Thyroid gland (tissue), 4 donors: ENCODE results near the gene GSG1L.

Experiments
- POLR2A ChIP-seq, 2 donors: fragments of 450-650 bp; IDR thresholded peaks; one replicate each; pipeline ENCODE4 v1.6.1; 2017; ENCODE audit warnings: antibody characterized with exemption in 2 of 2, mild to moderate bottlenecking in 2 of 2, moderate library complexity in 1 of 2
- TF ChIP-seq, protein P1 (sequence below), 6 experiments: fragments of 200-600 bp in 3 of 6; fragments of 450-650 bp in 3 of 6; sonication (generic) in 3 of 6; IDR thresholded peaks; one replicate each; pipeline ENCODE4 v1.5.1; 2016 to 2019; ENCODE audit warnings: antibody characterized with exemption in 6 of 6, mild to moderate bottlenecking in 2 of 6, inconsistent platforms in 1 of 6, moderate library complexity in 1 of 6

DNA sequence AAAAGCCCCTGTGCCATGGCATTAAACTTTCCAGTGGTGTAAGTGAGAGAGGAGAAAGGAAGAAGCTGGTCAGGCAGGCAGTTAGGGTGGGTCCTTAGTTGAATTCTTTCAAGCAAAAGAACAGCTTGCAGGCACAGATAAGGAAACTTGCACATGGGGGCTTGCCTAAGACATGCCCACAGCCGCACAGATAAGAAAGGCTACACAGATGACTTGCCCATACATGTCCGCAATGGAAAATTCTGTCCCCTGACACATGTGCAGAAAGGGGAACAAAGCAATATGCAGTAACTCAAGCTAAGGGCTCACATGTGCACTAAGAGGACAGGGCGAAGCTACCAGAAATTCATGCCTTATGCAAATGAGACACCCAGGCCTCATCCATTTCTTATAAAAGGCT, 69.9 kb downstream of the GSG1L start:
- TF ChIP-seq POLR2A (IDR thresholded peaks at IDR 0.05), result no peak
- TF ChIP-seq, protein P1, sequence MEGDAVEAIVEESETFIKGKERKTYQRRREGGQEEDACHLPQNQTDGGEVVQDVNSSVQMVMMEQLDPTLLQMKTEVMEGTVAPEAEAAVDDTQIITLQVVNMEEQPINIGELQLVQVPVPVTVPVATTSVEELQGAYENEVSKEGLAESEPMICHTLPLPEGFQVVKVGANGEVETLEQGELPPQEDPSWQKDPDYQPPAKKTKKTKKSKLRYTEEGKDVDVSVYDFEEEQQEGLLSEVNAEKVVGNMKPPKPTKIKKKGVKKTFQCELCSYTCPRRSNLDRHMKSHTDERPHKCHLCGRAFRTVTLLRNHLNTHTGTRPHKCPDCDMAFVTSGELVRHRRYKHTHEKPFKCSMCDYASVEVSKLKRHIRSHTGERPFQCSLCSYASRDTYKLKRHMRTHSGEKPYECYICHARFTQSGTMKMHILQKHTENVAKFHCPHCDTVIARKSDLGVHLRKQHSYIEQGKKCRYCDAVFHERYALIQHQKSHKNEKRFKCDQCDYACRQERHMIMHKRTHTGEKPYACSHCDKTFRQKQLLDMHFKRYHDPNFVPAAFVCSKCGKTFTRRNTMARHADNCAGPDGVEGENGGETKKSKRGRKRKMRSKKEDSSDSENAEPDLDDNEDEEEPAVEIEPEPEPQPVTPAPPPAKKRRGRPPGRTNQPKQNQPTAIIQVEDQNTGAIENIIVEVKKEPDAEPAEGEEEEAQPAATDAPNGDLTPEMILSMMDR (IDR thresholded peaks at IDR 0.05), result no peak
